HG02759 (cell line): ENCODE measurements around the gene CNGA4.
"Not testable (repeated sequence)": the region's sequence is repeated elsewhere in the genome, so short reads cannot be mapped to it uniquely, and the experiment has no call there.

Source experiments
- ATAC-seq: cut with Tn5 transposase; IDR thresholded peaks from one replicate; pipeline ENCODE4 v1.9.1; 2021; ENCODE audit warnings: mild to moderate bottlenecking, moderate library complexity; ENCODE audit not compliant: unreplicated experiment

CNGA4 gene

DNA sequence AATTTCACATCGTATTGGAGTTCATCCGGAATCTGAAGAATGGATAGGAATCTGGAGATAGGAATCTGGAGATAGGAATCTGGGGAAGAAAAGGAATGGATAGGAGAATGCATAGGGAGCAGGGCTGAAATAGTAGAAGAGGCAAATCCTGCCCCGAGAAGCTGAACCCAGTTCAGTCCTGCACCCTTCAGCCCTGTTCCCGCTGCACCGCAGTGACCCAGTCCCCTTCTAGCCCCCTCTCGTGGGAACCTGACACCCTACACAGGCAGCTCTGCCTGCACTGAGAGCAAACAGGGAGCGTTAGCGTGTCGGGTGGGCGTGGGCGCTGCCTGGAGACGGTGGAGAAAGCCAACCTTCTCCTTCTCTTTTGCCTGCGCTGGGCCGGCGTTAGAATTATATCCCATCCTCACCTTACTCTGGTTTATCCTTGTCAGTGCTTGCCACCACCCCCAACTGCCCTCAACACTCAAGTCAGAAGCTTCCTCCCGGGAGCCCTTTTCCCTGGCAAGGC is 19.7 kb downstream of the CNGA4 start:
- no peak for ATAC-seq

DNA sequence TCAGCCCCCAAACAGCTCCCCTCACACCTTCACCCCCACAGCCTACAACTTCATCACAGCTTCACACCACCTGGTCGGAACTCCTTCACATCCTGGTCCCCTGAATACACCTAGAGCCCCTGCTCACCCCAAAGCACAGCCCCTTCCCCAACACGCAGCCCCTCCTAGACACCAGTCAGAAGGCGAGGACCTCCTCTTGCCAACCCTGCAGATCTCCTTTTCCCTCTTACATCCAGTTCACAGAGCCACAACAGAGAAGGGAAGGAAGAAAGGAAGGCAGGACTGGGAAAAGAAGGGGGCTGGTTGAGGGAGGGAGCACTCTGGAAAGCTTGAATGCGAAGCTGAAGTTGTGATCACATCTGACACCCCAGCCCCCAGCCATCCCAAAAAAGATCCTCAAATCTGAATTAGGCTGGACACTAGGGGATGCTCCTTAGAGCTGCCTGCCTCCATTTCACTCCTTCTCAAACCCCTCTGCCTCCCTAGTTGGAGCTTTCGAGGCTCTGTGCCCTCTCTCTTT is 21.4 kb downstream of the CNGA4 start:
- ATAC-seq: no peak

DNA sequence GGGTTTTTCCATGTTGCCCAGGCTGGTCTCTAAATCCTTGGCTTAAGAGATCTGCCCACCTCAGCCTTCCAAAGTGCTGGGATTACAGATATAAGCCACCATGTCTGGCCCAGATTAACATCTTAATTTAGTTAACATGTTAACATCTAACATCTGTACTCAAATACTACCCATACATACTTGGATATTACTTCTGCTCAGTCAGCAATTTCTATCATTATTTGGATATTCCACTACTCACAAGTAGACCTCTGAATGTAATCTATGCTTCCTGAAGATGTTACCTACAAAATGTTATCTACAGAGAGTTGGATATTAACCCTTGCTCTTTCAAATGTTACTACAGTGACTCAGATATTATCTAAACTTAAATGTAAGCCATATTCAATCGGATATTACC is 24.8 kb downstream of the CNGA4 start:
- no peak for ATAC-seq

DNA sequence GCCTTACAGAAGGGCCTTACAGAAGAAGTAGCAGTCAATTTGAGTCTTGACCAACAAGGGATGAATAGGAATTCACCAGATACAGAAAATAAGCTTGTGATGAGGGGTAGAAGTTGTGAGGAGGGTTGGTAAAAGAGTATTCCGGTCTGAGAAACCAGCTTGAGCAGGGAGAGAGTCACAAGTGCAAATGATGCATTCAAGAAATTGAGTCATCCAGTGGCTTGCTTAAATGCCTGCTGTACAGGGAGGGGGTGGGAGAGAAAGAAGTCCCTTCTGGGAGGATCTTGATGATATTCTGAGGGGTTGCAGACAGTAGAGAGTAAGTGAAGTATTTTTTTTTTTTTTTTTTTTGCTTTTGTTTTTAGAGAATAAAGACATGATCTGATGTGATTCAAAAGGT is 29.9 kb downstream of the CNGA4 start:
- ATAC-seq: no peak

DNA sequence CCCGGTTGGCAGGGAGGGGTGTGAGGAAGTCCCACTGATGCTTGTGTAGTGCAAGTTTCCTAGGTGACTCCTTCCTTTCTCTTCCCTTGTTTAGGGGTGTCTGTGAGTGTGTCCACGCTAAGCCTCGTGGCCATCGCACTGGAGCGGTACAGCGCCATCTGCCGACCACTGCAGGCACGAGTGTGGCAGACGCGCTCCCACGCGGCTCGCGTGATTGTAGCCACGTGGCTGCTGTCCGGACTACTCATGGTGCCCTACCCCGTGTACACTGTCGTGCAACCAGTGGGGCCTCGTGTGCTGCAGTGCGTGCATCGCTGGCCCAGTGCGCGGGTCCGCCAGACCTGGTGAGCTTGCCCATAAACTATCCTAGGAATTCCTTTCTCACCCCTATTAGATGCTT is 31.1 kb downstream of the CNGA4 start:
- no peak for ATAC-seq

DNA sequence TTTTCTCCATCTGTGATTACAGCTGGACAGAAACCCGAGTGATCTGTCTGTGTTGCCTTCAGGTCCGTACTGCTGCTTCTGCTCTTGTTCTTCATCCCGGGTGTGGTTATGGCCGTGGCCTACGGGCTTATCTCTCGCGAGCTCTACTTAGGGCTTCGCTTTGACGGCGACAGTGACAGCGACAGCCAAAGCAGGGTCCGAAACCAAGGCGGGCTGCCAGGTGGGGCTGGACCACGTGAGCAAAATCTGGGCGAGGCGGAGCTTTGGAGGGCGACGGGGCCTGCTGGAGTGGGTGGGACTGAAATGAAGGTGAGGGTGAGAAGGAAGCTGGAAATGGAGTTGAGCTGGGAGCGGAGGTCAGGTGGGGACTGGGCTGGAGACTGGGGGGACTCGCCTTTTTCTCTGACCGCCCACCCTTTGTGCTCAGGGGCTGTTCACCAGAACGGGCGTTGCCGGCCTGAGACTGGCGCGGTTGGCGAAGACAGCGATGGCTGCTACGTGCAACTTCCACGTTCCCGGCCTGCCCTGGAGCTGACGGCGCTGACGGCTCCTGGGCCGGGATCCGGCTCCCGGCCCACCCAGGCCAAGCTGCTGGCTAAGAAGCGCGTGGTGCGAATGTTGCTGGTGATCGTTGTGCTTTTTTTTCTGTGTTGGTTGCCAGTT is 31.8 kb downstream of the CNGA4 start:
- no peak for ATAC-seq

DNA sequence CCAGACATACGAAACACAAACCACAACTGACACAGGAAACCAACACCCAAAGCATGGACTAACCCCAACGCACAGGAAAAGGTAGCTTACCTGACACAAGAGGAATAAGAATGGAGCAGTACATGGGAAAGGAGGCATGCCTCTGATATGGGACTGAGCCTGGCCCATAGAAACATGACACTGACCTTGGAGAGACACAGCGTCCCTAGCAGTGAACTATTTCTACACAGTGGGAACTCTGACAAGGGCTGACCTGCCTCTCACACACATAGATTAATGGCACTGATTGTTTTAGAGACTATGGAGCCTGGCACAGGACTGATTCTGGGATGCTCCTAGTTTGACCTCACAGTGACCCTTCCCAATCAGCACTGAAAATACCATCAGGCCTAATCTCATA is 32.7 kb downstream of the CNGA4 start:
- ATAC-seq: no peak

DNA sequence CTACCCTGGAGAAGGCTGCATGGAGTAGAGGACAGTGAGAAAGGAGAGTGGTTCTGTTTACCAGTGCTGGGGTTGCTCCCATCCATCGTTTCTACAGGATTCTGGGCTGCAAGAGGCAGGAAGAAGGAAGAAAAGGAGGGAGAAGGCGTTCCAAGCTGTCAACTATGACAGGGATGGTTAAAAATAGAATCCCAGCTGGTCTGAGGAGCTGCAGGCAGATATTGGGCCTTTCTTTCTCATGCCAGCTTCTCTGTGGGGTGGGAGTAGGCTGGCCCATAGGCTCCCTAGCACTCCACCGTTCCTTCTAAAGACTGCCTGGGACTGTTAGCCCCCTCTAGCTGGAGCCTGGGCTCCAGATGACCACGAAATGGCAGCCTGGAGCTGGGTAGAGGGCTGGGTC is 34.3 kb downstream of the CNGA4 start:
- ATAC-seq: no peak

DNA sequence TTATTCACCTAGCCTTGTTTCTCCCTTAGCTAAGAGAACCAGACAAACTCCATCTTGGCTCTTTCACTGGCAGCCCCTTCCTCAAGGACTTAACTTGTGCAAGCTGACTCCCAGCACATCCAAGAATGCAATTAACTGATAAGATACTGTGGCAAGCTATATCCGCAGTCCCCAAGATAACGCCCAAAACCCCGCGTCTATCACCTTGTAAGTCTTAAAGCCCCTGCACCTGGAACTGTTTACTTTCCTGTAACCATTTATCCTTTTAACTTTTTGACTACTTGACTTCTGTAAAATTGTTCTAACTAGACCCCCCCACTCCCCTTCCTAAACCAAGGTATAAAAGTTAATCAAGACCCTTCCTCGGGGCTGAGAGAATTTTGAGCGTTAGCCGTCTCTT is 41.9 kb downstream of the CNGA4 start:
- ATAC-seq: not testable (repeated sequence)

DNA sequence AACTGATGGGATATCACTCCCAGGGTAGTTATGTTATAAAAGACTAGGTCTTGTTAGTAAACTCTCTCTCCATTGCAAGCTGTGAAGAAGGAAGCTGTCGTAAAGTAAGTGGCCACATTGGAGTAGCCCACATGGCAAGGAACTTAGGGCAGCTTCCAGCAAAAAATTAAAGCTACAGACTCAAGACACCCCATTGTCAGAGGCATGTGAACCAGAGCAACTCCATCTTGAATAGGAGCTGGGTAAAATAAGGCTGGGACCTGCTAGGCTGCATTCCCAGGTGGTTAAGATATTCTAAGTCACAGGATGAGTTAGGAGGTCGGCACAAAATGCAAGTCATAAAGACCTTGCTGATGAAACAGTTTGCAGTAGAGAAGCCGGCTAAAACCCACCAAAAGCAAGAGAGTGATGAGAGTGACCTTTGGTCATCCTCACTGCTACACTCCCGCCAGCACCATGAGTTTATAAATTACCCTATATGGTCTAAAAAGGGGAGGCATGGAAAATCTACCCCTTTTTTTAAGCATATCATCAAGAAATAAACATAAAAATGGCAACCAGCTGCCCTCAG is 44.6 kb downstream of the CNGA4 start:
- ATAC-seq: no peak

DNA sequence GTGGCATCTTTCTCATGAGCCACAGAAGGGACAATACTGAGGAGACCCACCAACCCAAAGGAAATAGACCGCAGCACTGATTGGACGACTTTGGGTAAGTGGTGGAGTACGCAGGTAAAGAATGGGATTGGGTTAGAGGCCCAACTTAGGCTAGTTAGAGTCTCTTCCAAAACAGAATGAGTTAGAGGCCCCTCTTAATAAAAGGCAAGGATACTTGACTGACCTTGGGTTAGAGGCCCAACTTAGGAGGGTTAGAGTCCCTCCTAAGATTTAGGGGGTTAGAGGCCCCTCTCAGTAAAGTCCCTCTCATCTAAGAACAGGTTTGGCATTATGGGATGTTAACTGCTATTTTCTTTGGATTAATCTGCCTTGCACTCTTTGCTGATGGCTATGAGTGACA is 45.4 kb downstream of the CNGA4 start:
- no peak for ATAC-seq

DNA sequence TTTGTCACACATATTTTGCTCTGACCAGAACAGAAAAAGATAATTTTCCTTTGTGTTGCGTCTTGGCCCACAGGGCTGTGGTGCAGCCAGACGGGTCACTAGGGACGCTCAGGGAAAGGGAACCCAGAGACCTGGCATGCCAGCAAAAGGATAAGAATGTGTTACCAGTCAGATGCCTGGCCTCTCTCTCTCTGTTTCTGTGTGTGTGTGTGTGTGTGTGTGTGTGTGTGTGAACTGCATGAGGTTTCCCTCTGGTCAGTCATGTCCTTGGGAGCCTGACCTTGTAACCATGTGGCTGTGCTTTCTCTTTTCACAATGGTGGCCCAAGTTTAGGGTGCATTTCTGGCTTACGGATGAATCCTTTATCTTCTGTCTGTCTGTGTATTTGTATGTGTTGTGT is 46.1 kb downstream of the CNGA4 start:
- no peak for ATAC-seq
